Fibroblast of the aortic adventitia (primary cell): ENCODE measurements around the gene DTNB. TPM values are rescaled to one million over a fixed set of nuclear protein-coding genes. Genes with fewer than 3 reads are reported as not detected.
A peak's percentile ranks its signal among the peaks of the same experiment; 100 is the strongest.

Source experiments
- DNase-seq: peaks from one replicate; pipeline ENCODE4 v3.0.0-alpha.2; 2010; ENCODE audit warnings: low read depth
- H3K4me3 ChIP-seq: 2 replicates; pipeline ENCODE4 v1.5.1; 2011; ENCODE audit warnings: low read depth, mild to moderate bottlenecking, control low read depth, low read length, moderate library complexity
- CTCF ChIP-seq: IDR thresholded peaks from 2 replicates; pipeline ENCODE4 v1.5.1; 2011; ENCODE audit warnings: mild to moderate bottlenecking, low read length, control low read depth, inconsistent platforms; ENCODE audit not compliant: insufficient read depth
- total RNA-seq: library from RNA; depleted of rRNA; stranded (reverse); fragments of >200 nt; gene quantifications from 2 replicates; pipeline ENCODE4 v1.2.3, GENCODE V29; 2012; ENCODE audit warnings: low replicate concordance

DTNB gene
- total RNA-seq, 1 donor = 11.7 TPM

DNA sequence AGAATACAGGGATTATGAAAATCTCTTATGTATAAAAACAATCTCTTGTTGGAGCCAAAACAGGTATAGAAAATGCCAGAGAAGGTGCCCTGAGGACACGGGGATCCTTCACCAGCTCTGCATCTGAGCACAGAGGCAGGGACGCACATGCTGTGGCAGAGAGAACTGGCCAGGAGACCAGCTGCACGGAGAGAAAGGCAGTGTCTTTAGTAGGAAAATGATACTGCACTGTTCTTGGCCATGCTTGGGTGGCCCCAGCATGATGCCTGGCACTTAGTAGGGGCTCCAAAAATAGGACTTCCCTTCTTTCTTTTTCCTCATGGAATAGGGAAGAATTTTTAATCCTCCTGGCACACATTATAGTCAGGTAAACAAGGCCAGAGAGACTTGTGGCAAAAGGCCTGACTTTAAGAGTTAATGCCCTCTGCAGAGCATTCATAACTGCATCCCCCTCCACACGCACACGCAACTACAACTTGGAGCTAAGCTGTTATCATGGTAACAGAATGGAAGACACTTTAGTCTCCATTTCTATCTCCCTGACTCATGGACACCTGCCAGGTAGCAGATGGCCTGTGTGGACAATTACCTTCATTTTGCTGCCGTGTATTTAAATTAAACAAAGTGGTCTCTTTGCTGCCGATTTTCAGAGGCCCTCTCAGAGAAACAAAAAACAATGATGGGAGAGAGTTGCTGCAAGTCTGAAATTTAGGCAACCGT is 271.9 kb downstream of the DTNB start:
- no peak for DNase-seq
- TF ChIP-seq CTCF = no peak

GRCh38 chr2:25400576-25401216 is 272.7 kb downstream of the DTNB start:
- peak; percentile 20 for DNase-seq
- H3K4me3 ChIP-seq = no peak overlapping the region
- no peak for TF ChIP-seq CTCF

More for the DNA sequence above, 271.9 kb downstream of the DTNB start:
- no peak overlapping the region for H3K4me3 ChIP-seq

GRCh38 chr2:25400169-25400568 is 273.2 kb downstream of the DTNB start:
- no peak for TF ChIP-seq CTCF
- no peak for DNase-seq
- no peak overlapping the region for H3K4me3 ChIP-seq

- no peak overlapping the region for H3K4me3 ChIP-seq
- no peak for TF ChIP-seq CTCF
- no peak for DNase-seq
These were observed 274.8 kb downstream of the DTNB start for GRCh38 chr2:25398534-25398933.

DNA sequence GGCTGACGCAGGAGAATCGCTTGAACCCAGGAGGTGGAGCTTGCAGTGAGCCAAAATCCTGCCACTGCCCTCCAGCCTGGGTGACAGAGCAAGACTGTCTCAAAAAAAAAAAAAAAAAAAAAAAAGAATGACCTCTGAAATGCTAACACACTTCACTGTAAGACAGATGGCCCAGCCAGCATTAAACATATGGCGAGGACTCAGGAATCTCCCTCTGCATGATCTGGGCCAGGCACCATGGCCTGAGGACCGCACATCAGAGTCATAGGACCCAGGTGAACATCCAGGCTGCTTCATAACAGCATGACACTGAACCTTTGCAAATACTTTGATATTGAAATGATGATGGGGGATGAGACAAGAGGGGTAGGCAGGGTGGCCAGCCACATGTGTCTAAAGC is 275.6 kb downstream of the DTNB start:
- TF ChIP-seq CTCF = no peak
- DNase-seq = no peak
- no peak overlapping the region for H3K4me3 ChIP-seq

DNA sequence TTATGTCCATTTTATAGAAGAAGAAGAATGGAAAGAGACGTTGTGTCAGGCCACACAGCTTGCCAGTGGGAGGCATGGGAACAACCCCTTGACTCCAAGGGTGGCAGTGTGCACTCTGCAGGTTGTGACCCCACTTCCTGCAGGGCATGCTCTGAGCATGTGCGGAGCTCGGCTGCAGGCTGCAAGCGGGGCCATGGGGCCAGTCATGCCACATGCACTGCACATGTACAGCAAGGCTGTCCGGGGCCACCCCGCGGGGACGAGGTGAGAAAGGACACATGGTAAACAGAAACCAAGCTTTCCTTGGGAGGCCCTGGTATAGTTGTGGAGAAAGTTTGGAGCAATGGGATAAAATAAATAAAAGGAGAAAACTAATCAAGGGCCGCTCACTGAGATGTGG is 284.2 kb downstream of the DTNB start:
- DNase-seq = no peak
- no peak overlapping the region for H3K4me3 ChIP-seq
- TF ChIP-seq CTCF = no peak
